HepG2 (cell line): ENCODE results near the gene AP2B1. TPM values are rescaled to one million over a fixed set of nuclear protein-coding genes. Genes with fewer than 3 reads are reported as not detected.

ENCODE experiments used
- AHDC1 ChIP-seq: sonication (generic); formaldehyde crosslinking; IDR thresholded peaks from 2 replicates; pipeline ENCODE4 v1.5.1; 2020; ENCODE audit warnings: mild to moderate bottlenecking, missing genetic modification reagents, borderline replicate concordance
- CCDC6 ChIP-seq: sonication (generic); formaldehyde crosslinking; IDR thresholded peaks from 2 replicates; pipeline ENCODE4 v1.8.1; 2022; ENCODE audit warnings: mild to moderate bottlenecking, missing genetic modification reagents, moderate library complexity
- CEBPB ChIP-seq: IDR thresholded peaks from 2 replicates; pipeline ENCODE4 v1.6.1; 2011; ENCODE audit warnings: low read depth, low read length, improper control_type of control experiment, borderline replicate concordance
- CSRNP1 ChIP-seq: sonication (generic); formaldehyde crosslinking; IDR thresholded peaks from 2 replicates; pipeline ENCODE4 v1.8.1; 2023; ENCODE audit warnings: mild to moderate bottlenecking, missing genetic modification reagents
- EP300 ChIP-seq, 3 experiments: sonication (generic) in 1 of 3; formaldehyde crosslinking in 1 of 3; IDR thresholded peaks; 2 replicates each; pipeline versions ENCODE4 v1.5.1 to v1.6.1; 2011 to 2020; ENCODE audit warnings: low read depth in 2 of 3, low read length in 2 of 3, borderline replicate concordance in 1 of 3, improper control_type of control experiment in 1 of 3, mild to moderate bottlenecking in 1 of 3, missing genetic modification reagents in 1 of 3, moderate library complexity in 1 of 3
- MED8 ChIP-seq: sonication (generic); formaldehyde crosslinking; IDR thresholded peaks from 2 replicates; pipeline ENCODE4 v1.8.1; 2023; ENCODE audit warnings: mild to moderate bottlenecking, missing genetic modification reagents; ENCODE audit not compliant: insufficient replicate concordance
- MEF2D ChIP-seq: sonication (generic); formaldehyde crosslinking; IDR thresholded peaks from 2 replicates; pipeline ENCODE4 v1.5.1; 2020; ENCODE audit warnings: mild to moderate bottlenecking, missing genetic modification reagents
- PLRG1 ChIP-seq: fragments of 450-650 bp; conservative IDR thresholded peaks from 2 replicates; pipeline ENCODE4 v1.6.1; 2016
- STAT6 ChIP-seq: sonication (generic); formaldehyde crosslinking; IDR thresholded peaks from 2 replicates; pipeline ENCODE4 v1.4.0; 2020; ENCODE audit warnings: missing genetic modification reagents, mild to moderate bottlenecking, borderline replicate concordance
- TOPORS ChIP-seq: sonication (generic); formaldehyde crosslinking; IDR thresholded peaks from 2 replicates; pipeline ENCODE4 v1.8.0; 2023; ENCODE audit warnings: mild to moderate bottlenecking, missing genetic modification reagents
- ZNF629 ChIP-seq: sonication (generic); formaldehyde crosslinking; conservative IDR thresholded peaks from 2 replicates; pipeline ENCODE4 v1.5.0; 2020; ENCODE audit warnings: missing genetic modification reagents
- polyA plus RNA-seq, 8 experiments: library from polyadenylated mRNA; depleted of rRNA in 3 of 8; stranded (reverse) in 7 of 8; unstranded in 1 of 8; fragments of >200 nt; fragmentation: Illumina TruSeq in 4 of 8; extraction: Trizol in 4 of 8; gene quantifications; 2 replicates each; pipeline versions ENCODE4 v1.2.1 to v1.2.3, GENCODE V29; 2011 to 2016; ENCODE audit warnings: low read depth in 4 of 8, missing spikeins in 1 of 8, mixed read lengths in 1 of 8; ENCODE audit not compliant: insufficient read depth in 1 of 8
- total RNA-seq, 5 experiments: library from RNA; depleted of rRNA; stranded (reverse); fragments of >200 nt; fragmentation: Illumina TruSeq; extraction: Trizol; gene quantifications; 2 replicates each; pipeline ENCODE4 v1.2.3, GENCODE V29; 2016; ENCODE audit warnings: low read depth in 1 of 5
- TF ChIP-seq, protein P1 (sequence below): fragments of 450-650 bp; IDR thresholded peaks from 2 replicates; pipeline ENCODE4 v1.6.1; 2017
- TF ChIP-seq, protein P2 (sequence below): IDR thresholded peaks from 2 replicates; pipeline ENCODE4 v1.6.1; 2016; ENCODE audit warnings: low read depth, borderline replicate concordance
- TF ChIP-seq, protein P3 (sequence below): sonication (generic); formaldehyde crosslinking; IDR thresholded peaks from 2 replicates; pipeline ENCODE4 v1.5.1; 2020; ENCODE audit warnings: missing genetic modification reagents, mild to moderate bottlenecking, borderline replicate concordance

AP2B1 gene
- total and polyA plus RNA-seq, 2 of the 13 experiments (the other 11 are each of a cell fraction or from before 2014, with no cell fraction given): 23.8 to 71.3 TPM

DNA sequence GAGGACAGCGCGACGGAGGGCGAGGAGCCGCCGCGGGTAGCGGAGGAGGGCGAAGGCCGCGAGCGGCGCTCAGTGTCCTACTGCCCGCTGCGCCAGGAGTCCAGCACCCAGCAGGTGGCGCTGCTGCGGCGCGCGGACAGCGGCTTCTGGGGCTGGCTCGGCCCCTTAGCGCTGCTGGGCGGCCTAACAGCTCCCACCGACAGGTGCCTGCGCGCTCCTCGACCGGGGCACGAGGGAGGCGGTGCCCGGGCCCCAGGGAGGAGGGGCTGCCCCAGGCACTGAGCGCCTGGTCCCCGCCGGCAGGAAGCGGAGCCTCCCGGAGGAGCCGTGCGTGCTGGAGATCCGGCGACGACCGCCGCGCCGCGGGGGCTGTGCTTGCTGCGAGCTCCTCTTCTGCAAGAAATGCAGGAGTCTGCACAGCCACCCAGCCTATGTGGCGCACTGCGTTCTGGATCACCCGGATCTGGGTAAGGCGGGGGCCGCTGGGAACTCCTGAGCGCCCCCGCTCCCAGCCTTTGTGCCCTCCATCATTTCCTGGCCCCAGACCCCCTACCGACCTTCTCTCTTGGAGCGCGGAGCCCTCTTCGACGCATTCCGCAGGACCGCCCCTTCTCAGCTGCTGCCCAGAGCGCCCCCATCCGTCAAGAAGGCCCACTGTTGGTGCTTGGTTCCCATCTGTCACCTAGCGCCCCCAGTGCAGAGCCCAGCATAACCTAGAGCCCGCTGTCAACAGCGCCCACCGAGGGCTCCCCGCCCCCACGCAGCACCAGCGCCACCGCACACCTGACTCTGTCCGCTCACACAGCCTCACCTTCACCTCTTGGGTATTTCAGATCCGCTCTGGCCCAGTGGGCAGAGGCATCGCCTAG, 177.2 kb downstream of the AP2B1 start (continued):
- TF ChIP-seq, protein P1, sequence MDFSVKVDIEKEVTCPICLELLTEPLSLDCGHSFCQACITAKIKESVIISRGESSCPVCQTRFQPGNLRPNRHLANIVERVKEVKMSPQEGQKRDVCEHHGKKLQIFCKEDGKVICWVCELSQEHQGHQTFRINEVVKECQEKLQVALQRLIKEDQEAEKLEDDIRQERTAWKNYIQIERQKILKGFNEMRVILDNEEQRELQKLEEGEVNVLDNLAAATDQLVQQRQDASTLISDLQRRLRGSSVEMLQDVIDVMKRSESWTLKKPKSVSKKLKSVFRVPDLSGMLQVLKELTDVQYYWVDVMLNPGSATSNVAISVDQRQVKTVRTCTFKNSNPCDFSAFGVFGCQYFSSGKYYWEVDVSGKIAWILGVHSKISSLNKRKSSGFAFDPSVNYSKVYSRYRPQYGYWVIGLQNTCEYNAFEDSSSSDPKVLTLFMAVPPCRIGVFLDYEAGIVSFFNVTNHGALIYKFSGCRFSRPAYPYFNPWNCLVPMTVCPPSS: no peak
- peak; percentile 78 for TF ChIP-seq CCDC6 (CRISPR knock-in tag)
- no peak for TF ChIP-seq EP300 (IDR thresholded peaks at IDR 0.05; ENCODE audit: low read depth in 2 of 2, low read length in 2 of 2)
- no peak for TF ChIP-seq EP300 (CRISPR knock-in tag; IDR thresholded peaks at IDR 0.05; ENCODE audit: borderline replicate concordance)
- 0 out of 2 replicates have a peak, but pooled peaks have one; percentile 16 for TF ChIP-seq TOPORS
- TF ChIP-seq CEBPB: no peak
- TF ChIP-seq CSRNP1 (CRISPR knock-in tag): peak; percentile 71; the same call in 1 of the 2 replicates
- TF ChIP-seq ZNF629 (CRISPR knock-in tag): 0 out of 2 replicates have a peak, but pooled peaks have one; percentile 19
- no peak for TF ChIP-seq AHDC1 (CRISPR knock-in tag)
- TF ChIP-seq, protein P2, sequence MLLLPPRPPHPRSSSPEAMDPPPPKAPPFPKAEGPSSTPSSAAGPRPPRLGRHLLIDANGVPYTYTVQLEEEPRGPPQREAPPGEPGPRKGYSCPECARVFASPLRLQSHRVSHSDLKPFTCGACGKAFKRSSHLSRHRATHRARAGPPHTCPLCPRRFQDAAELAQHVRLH: peak; percentile 83
- peak; percentile 17 for TF ChIP-seq MED8
- TF ChIP-seq, protein P3, sequence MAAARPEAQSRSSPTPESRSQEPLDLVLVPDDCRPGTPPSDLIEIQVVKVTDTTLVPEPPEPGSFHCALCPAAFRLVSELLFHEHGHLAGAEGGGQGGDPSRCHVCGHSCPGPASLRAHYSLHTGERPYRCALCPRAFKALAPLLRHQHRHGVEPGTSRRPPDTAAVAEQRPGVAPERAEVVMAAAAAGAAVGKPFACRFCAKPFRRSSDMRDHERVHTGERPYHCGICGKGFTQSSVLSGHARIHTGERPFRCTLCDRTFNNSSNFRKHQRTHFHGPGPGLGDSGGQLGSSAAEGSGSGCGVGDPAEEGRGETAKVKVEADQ (CRISPR knock-in tag): no peak
- TF ChIP-seq PLRG1: no peak
- no peak for TF ChIP-seq MEF2D (CRISPR knock-in tag)
- peak; percentile 27; the same call in 1 of the 2 replicates for TF ChIP-seq STAT6 (CRISPR knock-in tag)
